K562 (cell line): ENCODE measurements around the gene H3-3A. TPM values are rescaled to one million over a fixed set of nuclear protein-coding genes. Genes with fewer than 3 reads are reported as not detected.
A peak's percentile ranks its signal among the peaks of the same experiment; 100 is the strongest.

Source experiments
- AFF4 ChIP-seq: sonication (generic); formaldehyde crosslinking; IDR thresholded peaks from 2 replicates; pipeline ENCODE4 v1.8.0; 2023; ENCODE audit warnings: mild to moderate bottlenecking, missing genetic modification reagents
- ATF2 ChIP-seq: sonication (generic); formaldehyde crosslinking; IDR thresholded peaks from 2 replicates; pipeline ENCODE4 v1.8.1; 2022; ENCODE audit warnings: missing genetic modification reagents
- E2F1 ChIP-seq: sonication (generic); formaldehyde crosslinking; IDR thresholded peaks from 2 replicates; pipeline ENCODE4 v1.8.1; 2023; ENCODE audit warnings: mild to moderate bottlenecking, missing genetic modification reagents, moderate library complexity
- EP400 ChIP-seq: fragments of 450-650 bp; IDR thresholded peaks from 2 replicates; pipeline ENCODE4 v1.6.1; 2017; ENCODE audit warnings: antibody characterized with exemption, mild to moderate bottlenecking, moderate library complexity
- PKNOX1 ChIP-seq: fragments of 450-650 bp; IDR thresholded peaks from 2 replicates; pipeline ENCODE4 v1.6.1; 2016
- RNF2 ChIP-seq: sonication (generic); IDR thresholded peaks from 2 replicates; pipeline ENCODE4 v1.6.1; 2016
- TARDBP ChIP-seq: fragments of 450-650 bp; IDR thresholded peaks from 2 replicates; pipeline ENCODE4 v1.6.1; 2016
- USF2 ChIP-seq: sonication (generic); formaldehyde crosslinking; IDR thresholded peaks from 2 replicates; pipeline ENCODE4 v1.5.0; 2020; ENCODE audit warnings: missing genetic modification reagents
- VEZF1 ChIP-seq: fragments of 200-800 bp; sonication (Bioruptor generic); IDR thresholded peaks from 2 replicates; pipeline ENCODE4 v1.6.1; 2017; ENCODE audit warnings: missing genetic modification characterization, missing compliant biosample characterization
- ZBTB11 ChIP-seq, 3 experiments: fragments of 200-800 bp in 1 of 3; fragments of 250-450 bp in 1 of 3; fragments of 450-650 bp in 1 of 3; sonication (Bioruptor Pico) in 1 of 3; sonication (Bioruptor generic) in 1 of 3; formaldehyde crosslinking in 1 of 3; IDR thresholded peaks; 2 replicates each; pipeline versions ENCODE4 v1.6.1 to v1.8.0; 2016 to 2022; ENCODE audit warnings: mild to moderate bottlenecking in 2 of 3, missing genetic modification characterization in 2 of 3, missing compliant biosample characterization in 1 of 3, moderate library complexity in 1 of 3
- ZBTB7A ChIP-seq: IDR thresholded peaks from 2 replicates; pipeline ENCODE4 v1.6.1; 2011; ENCODE audit warnings: low read depth, mild to moderate bottlenecking, low read length, moderate library complexity, borderline replicate concordance; ENCODE audit not compliant: control insufficient read depth
- polyA plus RNA-seq, 8 experiments: library from polyadenylated mRNA; depleted of rRNA in 4 of 8; stranded (reverse) in 5 of 8; unstranded in 3 of 8; fragments of >200 nt; fragmentation: Nextera tagmentation in 2 of 8; fragmentation: Illumina TruSeq in 1 of 8; extraction: Ambion mirVana in 2 of 8; extraction: Trizol in 1 of 8; gene quantifications; 2 replicates each; pipeline versions ENCODE4 v1.2.1 to v1.2.3, GENCODE V29; 2011 to 2014; ENCODE audit warnings: inconsistent platforms in 1 of 8, missing spikeins in 1 of 8
- total RNA-seq, 7 experiments: library from RNA; depleted of rRNA in 6 of 7; stranded (reverse); fragments of >200 nt in 6 of 7; fragmentation: Illumina TruSeq in 2 of 7; extraction: Trizol in 2 of 7; gene quantifications; 2 replicates each; pipeline versions ENCODE4 v1.2.1 to v1.2.3, GENCODE V29; 2011 to 2021; ENCODE audit warnings: low replicate concordance in 1 of 7

Gene H3-3A
- total and polyA plus RNA-seq, 9 of the 15 experiments (the other 6 are each of a cell fraction or from before 2014, with no cell fraction given), result 426 to 1,083 (median 591) TPM

GRCh38 chr1:226061841-226062557 lies 517 bp upstream of the H3-3A start (continued):
- peak; percentile 72; the same call in 1 of the 2 replicates for TF ChIP-seq AFF4 (CRISPR knock-in tag)
- peak; percentile 97 for TF ChIP-seq ZBTB7A
- no peak for TF ChIP-seq USF2 (CRISPR knock-in tag)
- peak in 1 of 3 experiments; percentile 82; a peak in 2 of 6 replicates for TF ChIP-seq ZBTB11 (CRISPR knock-in tag; IDR thresholded peaks at IDR 0.05)
- no peak for TF ChIP-seq ATF2 (CRISPR knock-in tag)
- peak; percentile 88 for TF ChIP-seq TARDBP
- TF ChIP-seq VEZF1, result peak; percentile 99
- TF ChIP-seq EP400, result peak; percentile 33; the same call in 1 of the 2 replicates
- TF ChIP-seq RNF2, result no peak
- TF ChIP-seq PKNOX1, result no peak
- peak; percentile 86 for TF ChIP-seq E2F1 (CRISPR knock-in tag)
